H1 (cell line): ENCODE data around the gene POLE. TPM values are rescaled to one million over a fixed set of nuclear protein-coding genes. Genes with fewer than 3 reads are reported as not detected.

Experiments
- BCL11A ChIP-seq, 2 experiments: IDR thresholded peaks; one replicate each; pipeline ENCODE4 v1.6.1; 2011; ENCODE audit warnings: low read depth in 2 of 2, low read length in 2 of 2, mild to moderate bottlenecking in 2 of 2
- KDM5A ChIP-seq: fragments of 200-600 bp; IDR thresholded peaks from 2 replicates; pipeline ENCODE4 v1.7.1; 2012; ENCODE audit warnings: mild to moderate bottlenecking, low read length, inconsistent platforms, mixed read lengths
- SAP30 ChIP-seq: fragments of 300-600 bp; sonication (generic); IDR thresholded peaks from 2 replicates; pipeline ENCODE4 v1.7.1; 2012; ENCODE audit warnings: low read length, moderate library complexity, mild to moderate bottlenecking, inconsistent platforms; ENCODE audit not compliant: insufficient read depth, insufficient replicate concordance
- YY1 ChIP-seq: IDR thresholded peaks from 2 replicates; pipeline ENCODE4 v1.6.1; 2011; ENCODE audit warnings: low read depth, mild to moderate bottlenecking, low read length
- polyA plus RNA-seq, 7 experiments: library from polyadenylated mRNA; depleted of rRNA in 3 of 7; stranded (reverse) in 5 of 7; unstranded in 2 of 7; fragments of >200 nt in 5 of 7; fragments of 200-250 nt in 2 of 7; gene quantifications; 1 replicate in 5 of 7; 2 replicates in 1 of 7; 4 replicates in 1 of 7; pipeline versions ENCODE4 v1.2.1 to v1.2.3, GENCODE V29; 2011 to 2013; ENCODE audit warnings: missing spikeins in 2 of 7, mixed read lengths in 2 of 7
- total RNA-seq: library from RNA; stranded (reverse); fragmentation: NEBNext Ultra II Directional; extraction: Animal tissue kit (Norgen Biotek cat#: 25700); gene quantifications from 2 replicates; pipeline ENCODE4 v1.2.1, GENCODE V29; 2021

POLE gene
- total and polyA plus RNA-seq, 2 of the 8 experiments (the other 6 are each of a cell fraction or from before 2014, with no cell fraction given), result 59.7 to 115 TPM

DNA sequence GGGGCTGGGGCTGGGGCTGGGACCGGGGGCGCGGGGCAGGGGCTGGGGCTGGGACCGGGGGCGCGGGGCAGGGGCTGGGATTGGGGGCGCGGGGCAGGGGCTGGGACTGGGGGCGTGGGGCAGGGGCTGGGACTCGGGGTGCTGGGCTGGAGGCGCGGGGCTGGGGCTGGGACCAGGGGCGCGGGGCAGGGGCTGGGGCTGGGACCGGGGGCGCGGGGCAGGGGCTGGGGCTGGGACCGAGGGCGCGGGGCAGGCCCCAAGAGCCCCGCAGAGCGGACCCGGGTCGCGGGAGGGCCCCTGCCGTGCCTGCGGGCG is 68.1 kb downstream of the POLE start (continued):
- no peak for TF ChIP-seq YY1
- TF ChIP-seq KDM5A, result no peak
- TF ChIP-seq BCL11A (IDR thresholded peaks at IDR 0.05; ENCODE audit: low read depth in 2 of 2, low read length in 2 of 2), result no peak
- TF ChIP-seq SAP30, result no peak
- TF ChIP-seq, all 59 proteins: peak for 0
